Occipital lobe (tissue), 2 donors: ENCODE results near the gene IGSF3. TPM values are rescaled to one million over a fixed set of nuclear protein-coding genes. Genes with fewer than 3 reads are reported as not detected.
"Not testable (repeated sequence)": the region's sequence is repeated elsewhere in the genome, so short reads cannot be mapped to it uniquely, and the experiment has no call there.

Experiments
- DNase-seq: peaks from one replicate; lab custom pipeline; 2025; lab: John Stamatoyannopoulos, UW
- total RNA-seq: library from RNA; depleted of rRNA; stranded (reverse); fragments of >200 nt; gene quantifications from one replicate; pipeline ENCODE4 v1.2.3, GENCODE V29; 2014

The IGSF3 gene
- total RNA-seq, 1 donor from 2014 or later, result 115 TPM

DNA sequence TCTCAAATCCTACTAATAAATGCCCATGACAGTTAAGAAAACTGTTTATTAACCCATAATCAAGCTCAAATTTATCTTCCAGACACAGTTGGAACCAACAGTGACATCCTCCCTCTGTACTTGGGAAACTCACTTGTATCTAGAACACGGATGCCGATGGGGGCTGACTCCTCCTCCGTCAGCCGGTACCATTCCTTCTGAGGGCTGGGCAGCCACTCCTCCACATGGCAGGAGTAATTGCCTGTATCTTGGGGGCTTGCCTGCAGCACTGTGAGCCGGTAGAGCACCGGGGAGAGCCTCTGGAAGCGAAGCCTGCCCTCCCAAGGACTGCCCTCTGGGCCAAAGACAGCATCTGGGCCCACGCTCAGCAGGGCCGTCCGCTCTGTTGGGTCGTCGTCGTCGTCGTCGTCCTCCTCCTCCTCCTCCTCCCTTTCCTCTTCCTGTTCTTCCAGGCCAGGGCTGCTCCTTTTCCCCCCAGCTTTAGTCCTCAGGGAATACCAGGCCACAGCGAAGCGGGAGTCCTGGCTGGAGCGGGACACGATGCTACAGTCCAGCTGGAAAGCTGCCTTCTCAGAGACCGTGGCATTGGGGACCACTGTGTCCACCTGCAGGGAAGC is 88.2 kb downstream of the IGSF3 start:
- no peak for DNase-seq

DNA sequence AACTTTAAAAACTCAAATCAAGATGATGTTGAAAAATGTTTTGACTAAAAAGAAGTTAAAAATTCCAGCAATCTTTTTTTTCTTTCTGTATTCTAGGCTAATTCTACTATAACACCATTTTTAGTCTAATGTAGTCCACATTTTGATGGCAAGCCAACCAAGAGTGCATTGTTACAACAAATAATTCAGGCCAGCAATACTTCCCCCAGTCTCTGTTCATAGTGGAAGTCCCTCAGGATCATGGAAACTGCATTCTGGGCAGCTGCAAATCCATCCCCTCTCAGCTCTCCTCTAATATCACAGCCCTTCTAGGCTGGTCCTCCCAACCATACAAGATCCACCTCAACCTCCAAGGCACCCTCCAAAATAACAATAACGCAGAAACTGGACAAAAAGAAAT is 89.0 kb downstream of the IGSF3 start:
- DNase-seq, result no peak

DNA sequence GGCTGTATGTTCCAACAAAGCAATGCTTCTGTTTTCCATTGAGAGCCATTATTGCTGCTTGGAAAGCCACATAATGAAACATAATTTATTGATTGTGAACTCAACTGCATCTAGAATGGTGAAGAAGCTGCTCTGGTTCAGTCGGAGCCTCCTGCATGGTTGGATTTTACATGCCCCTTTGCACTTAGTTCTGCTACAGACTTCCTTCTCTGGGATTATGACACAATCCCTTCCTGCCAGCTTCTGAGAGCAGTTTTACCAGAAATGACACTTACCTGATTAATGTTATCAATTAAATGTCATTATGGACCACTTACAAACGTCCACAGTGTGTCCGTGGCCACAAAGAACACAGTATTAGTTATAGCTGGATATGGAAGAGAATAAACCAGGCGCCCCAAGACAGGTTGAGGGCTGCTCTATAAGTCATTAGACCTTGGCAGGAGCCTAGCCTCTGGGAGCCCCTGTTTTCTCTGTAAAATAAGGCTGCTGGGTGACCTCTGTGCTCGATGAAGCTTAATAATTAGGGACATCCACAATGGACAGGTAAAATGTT is 89.7 kb downstream of the IGSF3 start:
- DNase-seq, result no peak

DNA sequence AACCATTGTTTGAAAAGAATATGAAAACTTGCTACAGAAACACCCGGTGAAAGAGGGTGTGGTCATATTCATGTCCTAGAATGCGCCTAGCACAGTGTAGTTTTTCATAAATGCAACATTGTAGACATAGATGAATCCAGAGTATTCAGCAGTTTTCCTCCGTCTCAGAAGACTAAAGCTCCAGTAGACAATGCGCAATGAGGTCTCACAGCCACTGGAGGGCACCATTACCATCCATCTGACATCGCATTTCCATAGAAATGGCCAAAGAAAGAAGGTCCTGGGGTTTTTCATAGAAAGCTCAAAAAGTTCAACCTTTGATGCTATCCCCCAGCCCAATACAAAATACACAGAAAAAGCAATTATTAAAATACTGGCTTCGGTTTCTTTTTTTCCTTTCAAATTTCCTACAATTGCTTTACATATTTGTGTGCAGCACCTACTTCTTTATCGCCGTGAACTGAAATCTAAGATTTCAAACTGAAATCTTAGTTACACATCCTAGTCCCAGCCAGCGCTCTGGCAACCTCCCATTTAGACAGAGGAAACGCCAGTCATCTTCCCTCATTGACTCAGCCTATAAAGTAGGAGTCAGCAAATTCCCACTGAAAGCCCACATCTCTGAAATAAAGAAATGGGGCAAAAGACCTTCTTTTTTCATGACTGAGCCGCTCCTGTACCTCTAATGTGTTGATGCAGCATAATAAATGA is 92.8 kb downstream of the IGSF3 start:
- DNase-seq, result peak; percentile 45

DNA sequence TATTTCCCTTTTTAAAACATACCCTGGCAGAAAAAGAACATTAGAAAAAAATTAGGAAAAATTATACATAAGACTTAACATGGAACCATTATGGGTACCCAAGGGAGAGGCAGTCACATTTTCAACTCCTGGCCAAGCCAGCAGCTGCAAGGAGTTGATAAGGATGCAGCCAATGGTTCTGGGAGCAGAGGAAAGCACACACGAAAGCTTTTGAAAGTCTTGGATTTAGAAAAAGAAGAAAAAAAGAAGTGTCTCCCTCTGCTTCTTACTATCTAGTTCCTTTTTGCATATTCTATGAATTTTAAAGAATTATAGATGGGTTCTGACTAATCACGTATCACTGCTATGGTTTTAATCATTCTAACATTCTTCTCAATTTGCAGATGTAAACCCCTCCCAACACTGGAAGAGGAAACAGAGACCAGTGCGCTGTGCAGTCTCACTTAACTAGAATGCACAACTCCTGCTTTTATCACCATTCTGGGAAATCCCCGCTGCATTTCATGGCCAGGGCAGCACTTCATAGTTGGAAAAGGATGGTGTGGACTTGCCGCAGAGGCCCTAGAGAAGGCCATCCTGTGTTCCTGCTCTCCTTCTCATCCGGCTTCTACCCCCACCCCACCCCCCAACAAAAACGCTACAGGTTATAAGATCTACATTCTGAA is 94.0 kb downstream of the IGSF3 start:
- no peak for DNase-seq

DNA sequence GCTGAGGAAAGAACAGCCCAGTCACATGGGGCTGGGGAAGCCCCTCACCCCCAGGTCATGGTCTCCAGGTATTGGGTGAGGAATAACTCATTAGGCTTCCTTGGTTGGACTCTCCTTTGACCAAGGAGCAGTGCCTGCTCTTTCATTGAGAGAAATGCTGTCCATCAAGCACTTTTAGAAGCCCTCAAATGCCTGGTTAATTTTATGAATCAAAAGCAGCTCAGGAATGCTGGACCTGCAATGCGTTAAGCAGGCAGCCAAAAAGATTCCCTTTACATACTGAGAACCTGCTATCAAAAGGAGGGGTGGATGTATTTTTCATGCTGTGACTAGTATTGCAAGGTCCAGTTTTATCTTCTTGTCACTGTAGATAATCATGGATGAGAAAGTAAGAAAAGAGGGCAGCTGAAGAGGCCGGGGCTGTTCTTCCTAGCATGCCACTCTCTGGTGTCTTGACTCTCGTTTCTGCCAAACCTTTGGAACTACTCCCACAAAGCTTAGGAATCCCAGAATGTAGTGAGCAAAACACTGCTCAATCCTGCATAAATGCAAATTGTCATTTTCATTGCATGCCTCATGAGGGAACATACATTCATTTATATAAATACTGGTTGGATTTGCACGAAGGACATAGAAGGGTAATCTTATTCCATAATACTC is 94.6 kb downstream of the IGSF3 start:
- no peak for DNase-seq

DNA sequence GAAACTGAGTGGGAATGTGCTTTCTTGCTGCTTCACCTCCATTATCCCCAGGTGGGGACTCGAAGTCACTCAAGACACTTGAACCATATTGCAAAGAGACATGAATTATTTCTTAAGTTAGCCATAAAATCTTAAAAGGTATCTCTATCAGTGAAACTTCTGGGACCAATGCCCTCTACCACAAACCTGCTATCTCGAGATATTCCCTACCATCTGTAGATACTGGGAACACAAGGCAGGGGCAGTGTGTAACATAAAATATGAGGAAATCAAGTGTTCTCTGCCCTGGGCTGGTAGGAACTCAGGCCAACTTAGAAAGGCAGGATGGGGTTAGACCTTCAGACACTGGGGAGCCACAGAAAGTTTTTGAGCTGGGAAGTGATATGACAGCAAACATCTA is 95.4 kb downstream of the IGSF3 start:
- DNase-seq, result no peak

DNA sequence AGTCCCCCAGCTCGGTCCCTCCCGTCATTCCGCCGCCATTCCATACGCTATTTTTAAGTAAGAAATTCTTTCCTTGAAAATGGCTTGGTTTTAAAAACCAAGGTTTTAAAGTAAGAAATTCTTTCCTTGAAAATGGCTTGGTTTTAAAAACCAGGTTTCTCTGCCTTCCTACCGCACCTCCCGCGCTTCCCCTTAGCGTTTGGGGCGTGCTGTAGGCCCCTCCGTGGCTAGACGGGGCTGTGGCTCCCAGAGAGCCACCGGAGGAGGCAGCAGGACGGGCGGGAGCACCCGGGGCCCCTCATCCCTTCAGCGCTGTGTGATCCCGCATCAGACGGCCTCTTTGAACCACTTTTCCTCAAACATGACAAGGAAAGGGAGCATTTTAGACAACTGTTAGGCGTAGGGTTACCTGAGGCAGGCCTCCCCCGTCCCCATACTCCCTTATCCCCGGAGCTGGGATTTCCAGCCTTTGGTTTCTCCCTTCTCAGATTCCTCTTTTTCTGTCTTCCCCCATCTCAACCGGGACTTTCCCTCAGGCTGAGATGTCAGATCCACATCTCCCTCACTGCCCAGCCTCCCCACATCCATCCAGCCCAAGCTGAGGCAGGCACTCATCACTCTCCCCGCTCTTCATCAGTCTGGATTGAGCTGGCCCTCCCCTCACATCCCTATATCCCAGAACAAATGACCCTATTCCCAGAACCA is 96.2 kb downstream of the IGSF3 start:
- DNase-seq, result no peak

DNA sequence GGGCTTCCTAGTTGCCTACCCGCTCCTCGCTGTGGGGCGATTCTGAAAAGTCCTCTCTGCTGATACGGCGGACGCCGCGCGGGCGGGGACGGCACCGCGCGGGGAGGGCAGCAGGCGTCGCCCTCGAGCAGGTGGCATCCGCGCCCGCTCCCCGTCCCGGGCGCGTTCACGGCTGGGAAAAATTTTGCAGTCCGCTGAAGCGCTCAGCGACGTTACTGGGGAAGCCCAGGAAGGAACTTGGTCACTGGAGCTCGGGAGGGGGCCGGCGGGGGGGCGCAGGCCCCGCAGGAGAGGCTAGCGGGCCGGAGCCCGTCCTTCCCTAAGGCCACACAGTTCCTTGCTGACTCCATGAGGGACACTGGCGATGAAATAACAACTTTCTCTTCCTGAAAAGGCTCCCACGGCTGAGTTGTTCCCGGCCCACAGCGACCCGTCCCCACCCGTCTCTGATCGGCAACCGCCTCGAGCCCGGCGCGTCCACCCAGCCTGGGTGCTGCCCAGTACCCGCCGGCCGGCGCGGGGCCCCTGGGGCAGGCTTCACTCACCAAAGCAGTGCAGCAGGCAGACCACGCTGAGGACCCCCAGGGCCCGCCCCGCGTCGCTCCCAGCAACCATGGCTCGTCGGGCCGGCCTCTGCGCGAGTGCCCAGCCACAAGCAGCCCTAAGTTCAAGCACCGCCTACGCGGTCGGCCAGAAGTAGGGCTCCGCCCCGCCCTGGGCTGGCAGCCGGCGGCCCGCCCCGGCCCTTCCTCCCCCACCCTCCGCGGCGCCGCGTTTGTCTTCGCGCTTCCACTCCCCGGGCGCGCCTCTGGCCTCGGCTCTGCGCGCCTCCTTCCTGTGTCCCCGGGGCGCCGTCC is 96.9 kb downstream of the IGSF3 start, which contains the start of gene CD58:
CD58 (minus strand) TSS at position 669 of the 857 bp plus-strand sequence; CDS start at position 615, 54 bp downstream.
- DNase-seq, result peak; percentile 65

DNA sequence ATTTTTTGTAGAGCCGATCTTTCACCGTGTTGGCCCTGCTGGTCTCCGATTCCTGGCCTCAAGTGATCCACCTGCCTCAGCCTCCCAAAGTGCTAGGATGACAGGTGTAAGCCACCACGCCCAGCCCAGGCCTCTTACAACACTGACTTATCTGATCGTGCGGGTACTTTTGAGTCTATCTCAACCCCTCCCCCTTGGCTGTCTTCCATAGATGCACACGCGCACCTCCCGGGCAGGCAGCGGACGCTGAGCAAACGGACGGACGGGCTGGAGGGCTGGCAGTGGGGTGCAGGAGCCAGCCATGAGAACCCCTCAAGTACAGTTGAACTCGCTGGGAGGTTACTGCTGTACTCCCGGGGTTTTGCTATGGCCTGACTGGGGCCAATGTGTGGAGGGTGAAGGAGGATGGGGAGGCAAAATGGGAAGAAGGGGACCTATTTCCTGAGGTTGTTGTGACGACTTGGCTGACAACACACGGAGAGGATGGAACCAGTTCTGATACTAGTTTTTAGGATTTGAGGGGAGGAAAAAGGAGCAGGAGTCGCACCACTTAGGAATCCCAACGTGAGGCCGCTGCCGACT is 97.7 kb downstream of the IGSF3 start:
- DNase-seq, result no peak

DNA sequence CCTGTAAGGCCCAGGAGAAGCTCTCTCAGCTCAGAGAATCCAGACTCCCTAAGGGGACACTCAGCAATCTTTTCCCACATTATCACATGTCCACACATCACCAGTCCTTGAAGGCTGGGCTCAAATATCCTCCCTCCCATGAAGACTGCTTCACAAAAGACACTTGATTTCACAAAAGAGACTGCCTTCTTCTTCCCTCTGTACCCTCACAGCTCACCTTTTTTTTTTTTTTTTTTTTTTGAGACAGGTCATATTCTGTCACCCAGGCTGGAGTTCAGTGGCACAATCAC is 98.2 kb downstream of the IGSF3 start:
- DNase-seq, result no peak

DNA sequence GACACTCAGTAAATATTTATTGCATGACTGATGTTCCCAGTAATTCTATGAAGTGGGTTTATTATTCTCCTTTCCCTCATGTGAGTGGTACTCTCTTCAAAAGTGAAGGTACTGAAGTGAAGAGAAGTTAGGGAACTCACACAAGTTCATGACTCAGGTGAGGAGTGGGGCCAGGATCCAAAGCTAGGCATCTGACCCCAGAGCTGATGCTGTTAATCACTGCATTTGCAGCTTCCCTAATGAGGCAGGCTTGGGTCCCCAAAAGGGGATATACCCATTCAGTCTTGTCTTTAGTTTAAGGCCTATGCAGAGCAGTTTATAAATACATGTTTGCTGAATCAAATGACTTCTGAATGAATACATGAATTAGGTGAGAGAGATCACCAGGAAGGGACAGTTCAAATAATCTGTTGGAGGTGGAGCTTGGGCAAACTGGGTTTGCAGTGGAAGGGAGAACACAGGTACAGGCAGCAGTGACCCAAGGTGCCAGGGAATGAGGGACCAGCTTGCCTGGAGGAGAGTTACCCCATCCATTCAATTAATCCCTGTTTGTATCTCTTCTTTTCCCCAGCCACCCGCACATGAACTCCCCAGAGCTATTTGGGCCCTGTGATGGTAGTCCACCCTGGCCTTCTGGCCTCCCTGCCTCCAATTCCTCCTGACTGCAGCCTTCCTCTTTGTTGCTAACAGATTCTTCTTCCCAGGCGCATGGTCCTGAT is 98.7 kb downstream of the IGSF3 start:
- no peak for DNase-seq

DNA sequence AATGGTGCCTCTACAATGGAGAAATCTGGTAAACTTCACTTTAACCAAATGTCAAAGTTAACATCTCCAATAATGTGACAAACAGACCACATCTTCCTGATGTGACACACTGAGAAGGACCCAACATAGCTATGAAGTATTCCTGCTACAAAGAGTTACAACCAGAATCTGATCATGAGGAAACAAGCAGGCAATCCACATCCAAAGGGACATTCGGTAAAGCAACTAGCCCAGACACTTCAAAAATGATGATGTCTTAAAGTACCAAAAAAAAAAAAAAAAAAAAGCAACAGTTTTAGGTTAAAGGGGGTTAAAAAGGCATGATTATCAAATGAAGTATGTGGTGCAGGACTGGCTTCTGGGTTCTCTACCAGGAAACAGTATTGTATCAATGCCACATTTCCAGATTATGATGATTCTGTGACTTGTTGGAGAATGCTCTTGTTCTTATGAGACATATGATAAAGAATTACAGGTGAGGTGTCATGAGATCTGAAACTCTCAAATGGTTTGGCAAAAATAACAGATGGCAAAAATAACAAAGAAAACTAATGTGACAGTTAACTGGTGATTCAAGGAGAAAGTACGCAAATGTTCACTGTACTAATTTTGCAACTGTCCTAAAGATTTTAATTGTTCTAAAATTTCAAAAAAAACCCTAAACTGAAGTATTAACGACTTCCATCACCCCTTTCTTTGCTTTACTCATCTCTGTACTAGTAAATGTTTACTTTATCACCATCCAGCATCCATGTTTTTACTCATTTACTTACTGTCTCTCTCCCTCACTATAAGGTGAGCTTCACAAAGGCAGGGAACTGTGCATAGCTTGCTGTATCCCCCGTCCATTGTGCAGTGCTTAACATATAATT is 99.5 kb downstream of the IGSF3 start:
- DNase-seq, result no peak

DNA sequence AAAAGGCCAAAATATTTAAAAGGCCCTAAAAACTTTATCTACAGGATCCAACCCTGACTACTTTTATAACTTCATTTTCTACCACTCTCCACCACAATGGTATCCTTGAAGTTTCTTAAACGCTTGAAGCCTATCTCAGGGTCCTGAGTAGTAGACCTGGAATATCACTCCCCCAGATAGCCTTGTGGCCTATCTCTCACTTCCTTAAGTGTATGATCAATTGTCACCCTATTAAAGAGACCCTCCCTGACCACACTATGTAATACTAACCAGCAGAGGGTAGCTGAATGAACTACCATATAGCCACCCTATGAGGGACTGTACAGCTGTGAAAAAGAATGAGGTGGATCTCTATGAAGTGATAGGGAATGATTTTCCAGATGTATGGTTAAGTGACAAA is 102.3 kb downstream of the IGSF3 start:
- no peak for DNase-seq

DNA sequence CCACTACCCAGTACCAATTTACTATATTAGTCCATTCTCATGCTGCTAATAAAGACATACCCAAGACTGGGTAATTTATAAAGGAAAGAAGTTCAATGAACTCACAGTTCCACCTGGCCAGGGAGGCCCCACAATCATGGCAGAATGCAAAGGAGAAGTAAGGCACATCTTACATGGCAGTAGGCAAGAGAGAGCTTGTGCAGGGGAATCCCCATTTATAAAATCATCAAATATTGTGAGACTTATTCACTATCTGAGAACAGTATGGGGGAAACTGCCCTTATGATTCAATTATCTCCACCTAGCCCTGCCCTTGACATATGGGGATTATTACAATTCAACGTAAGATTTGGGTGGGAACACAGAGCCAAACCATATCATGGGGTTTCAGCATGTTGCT is 103.1 kb downstream of the IGSF3 start:
- no peak for DNase-seq

DNA sequence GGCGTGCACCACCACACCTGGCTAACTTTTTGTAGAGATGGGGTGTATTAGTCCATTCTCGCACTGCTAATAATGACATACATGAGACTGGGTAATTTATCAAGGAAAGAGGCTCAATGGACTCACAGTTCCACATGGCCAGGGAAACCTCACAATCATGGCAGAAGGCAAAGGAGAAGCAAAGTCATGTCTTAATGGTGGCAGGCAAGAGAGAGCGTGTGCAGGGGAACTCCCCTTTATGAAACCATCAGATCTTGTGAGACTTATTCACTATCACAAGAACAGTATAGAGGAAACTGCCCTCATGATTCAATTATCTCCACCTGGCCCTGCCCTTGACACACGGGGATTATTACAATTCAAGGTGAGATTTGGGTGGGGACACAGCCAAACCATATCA is 105.1 kb downstream of the IGSF3 start:
- not testable (repeated sequence) for DNase-seq

DNA sequence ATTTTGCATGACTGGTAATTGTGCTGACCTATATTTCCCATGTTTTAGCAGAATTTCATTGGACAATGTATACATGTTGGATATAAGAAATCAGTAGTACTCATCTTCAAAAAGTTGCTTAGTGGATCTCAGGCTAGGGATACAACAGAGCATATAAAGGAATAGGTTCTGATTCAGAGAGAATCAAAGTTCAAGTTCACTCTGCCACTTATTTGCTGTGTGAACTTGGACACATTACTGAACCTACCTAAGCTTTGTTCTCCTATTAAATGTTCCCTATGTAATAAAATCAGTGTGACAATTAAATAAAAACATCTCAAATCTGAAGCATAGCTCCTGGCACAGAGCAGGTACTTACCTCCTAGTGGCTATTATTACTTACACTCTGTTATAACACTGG is 106.0 kb downstream of the IGSF3 start:
- DNase-seq, result no peak

DNA sequence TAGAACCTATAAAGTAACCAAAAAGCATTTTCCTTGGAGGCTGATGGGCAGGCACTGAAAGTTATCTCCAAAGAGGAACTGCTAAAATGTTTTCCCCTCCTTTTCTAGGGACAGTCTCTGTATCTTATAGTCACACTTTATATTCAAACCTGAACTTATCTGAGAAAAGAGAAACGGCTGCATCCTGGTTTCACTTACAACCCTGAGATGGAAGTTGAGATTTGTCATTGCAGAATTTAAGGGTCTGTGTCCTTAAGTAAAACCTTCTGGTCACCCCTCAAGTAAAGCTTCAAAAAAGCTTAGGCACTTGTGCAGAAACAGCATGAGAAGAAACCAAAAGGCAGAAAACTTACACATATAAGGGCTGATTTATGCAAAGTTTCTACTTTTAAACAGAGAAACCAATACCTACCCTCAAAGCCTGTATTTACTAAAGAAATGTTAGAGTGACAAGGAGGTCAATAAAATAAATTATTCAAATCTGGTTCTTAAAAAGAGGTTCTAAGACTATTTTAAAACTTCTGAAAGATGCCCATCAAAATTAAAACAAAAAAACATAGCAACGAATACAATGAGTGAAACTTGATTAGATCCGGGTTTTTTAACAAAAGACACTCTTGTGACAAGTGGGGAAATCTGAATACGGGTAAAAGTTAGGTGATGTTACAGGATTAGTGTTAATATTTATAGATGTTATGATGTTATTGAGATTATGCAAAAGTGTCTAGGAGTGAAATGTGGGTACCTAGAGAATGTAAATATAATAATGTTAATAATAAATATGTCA is 106.6 kb downstream of the IGSF3 start:
- DNase-seq, result no peak
